GM18526 (cell line): ENCODE data around the gene LYST.

ENCODE experiments used
- POLR2A ChIP-seq: IDR thresholded peaks from 3 replicates; pipeline ENCODE4 v1.6.1; 2011; ENCODE audit not compliant: insufficient read length; ENCODE audit errors: extremely low read depth

The LYST gene

GRCh38 chr1:235612761-235613160, 253.9 kb downstream of the LYST start:
- no peak for TF ChIP-seq POLR2A
